ENCODE measurements around the gene SBF2.

The SBF2 gene

DNA sequence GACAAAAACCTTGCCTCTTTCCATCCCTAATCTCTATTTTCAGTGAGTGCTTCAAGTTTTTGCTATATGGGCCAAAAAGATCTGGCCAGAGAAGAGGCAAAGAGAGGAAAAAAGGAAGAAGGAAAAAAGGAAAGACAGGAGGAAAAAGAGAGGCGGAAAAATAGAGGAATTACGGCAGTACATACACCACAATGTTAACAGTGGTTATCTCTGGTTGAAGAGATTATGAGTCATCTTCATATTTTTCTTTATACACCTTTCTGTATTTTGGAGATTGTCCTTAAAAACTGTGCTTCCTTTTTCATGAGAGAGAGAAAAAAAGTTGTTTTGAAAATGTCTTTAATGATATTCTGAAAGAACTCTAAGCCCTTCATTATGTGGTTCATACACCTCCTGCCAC is 133.7 kb downstream of the SBF2 start:
- TF ChIP-seq GATA3 (IDR thresholded peaks at IDR 0.05; ENCODE audit: low read depth, low read length) (no peak), GATA2 (IDR thresholded peaks at IDR 0.05; ENCODE audit: low read depth, low read length) (no peak)

GRCh38 chr11:10158461-10158860 is 135.6 kb downstream of the SBF2 start:
- TF ChIP-seq GATA3 (IDR thresholded peaks at IDR 0.05; ENCODE audit: low read depth, low read length) (no peak), GATA2 (IDR thresholded peaks at IDR 0.05; ENCODE audit: low read depth, low read length) (no peak)

DNA sequence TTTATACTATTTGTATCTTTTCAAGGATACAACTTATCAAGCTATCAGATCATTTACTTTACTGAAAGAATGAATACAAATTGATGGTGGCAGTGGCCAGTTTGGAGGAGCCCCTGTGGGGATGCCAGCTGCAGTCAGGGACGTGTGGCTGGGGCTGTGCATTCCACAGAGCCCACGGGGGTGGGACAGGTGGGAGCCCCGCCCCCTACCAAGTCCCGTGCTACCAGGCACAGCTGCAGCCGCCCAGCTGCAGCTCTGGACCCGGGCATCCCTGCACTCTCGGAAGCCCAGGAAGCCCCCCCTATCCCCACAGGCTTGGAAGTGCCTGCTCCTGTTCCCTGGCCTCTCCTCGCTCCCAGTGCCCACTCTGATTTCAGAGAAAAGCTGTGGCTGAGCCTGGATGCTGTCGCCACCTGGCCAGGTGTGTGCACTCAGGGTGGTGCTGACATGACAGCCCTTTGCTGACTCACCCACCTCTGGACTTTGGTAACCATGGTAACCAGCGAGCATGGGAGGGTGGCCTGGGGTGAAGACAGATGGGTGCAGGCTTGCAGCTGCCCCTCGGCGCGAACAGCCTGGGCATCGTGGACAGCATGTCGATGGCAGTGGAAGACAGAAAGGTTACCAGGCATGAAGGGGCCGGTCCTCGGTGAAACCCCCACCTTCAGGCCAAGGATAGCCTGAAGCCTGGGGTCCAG is 138.1 kb downstream of the SBF2 start:
- no peak for TF ChIP-seq GATA3 (IDR thresholded peaks at IDR 0.05; ENCODE audit: low read depth, low read length)
- TF ChIP-seq GATA2 (IDR thresholded peaks at IDR 0.05; ENCODE audit: low read depth, low read length), result no peak

- TF ChIP-seq GATA3 (IDR thresholded peaks at IDR 0.05; ENCODE audit: low read depth, low read length) (no peak), GATA2 (IDR thresholded peaks at IDR 0.05; ENCODE audit: low read depth, low read length) (no peak)
Observed at GRCh38 chr11:10150800-10151199, 143.2 kb downstream of the SBF2 start.

- TF ChIP-seq GATA3 (IDR thresholded peaks at IDR 0.05; ENCODE audit: low read depth, low read length) (no peak), GATA2 (IDR thresholded peaks at IDR 0.05; ENCODE audit: low read depth, low read length) (no peak)
Observed at GRCh38 chr11:10149553-10149952, 144.5 kb downstream of the SBF2 start.

GRCh38 chr11:10147195-10147594 is 146.8 kb downstream of the SBF2 start:
- no peak for TF ChIP-seq GATA3 (IDR thresholded peaks at IDR 0.05; ENCODE audit: low read depth, low read length)
- no peak for TF ChIP-seq GATA2 (IDR thresholded peaks at IDR 0.05; ENCODE audit: low read depth, low read length)

DNA sequence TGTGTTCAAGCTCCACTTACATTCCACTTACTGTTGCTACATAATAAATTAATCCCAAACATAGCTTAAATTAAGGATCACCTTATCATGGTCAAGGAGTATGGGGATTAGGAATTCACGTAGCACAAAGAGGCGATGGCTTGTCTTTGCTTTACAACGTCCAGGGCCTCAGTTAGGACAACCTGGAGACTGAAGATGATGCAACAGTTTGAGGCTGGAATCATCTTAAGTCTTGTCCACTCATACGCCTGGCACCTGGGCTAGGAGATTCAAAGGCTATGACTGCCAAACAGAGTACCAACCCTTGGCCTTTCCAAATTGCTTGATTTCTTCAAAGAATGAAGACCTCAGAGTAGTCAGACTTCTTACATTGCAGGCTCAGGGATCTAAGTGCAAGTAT is 149.1 kb downstream of the SBF2 start:
- no peak for TF ChIP-seq GATA2 (IDR thresholded peaks at IDR 0.05; ENCODE audit: low read depth, low read length)
- no peak for TF ChIP-seq GATA3 (IDR thresholded peaks at IDR 0.05; ENCODE audit: low read depth, low read length)

GRCh38 chr11:10139656-10140055 is 154.4 kb downstream of the SBF2 start:
- TF ChIP-seq GATA2 (IDR thresholded peaks at IDR 0.05; ENCODE audit: low read depth, low read length), result no peak
- TF ChIP-seq GATA3 (IDR thresholded peaks at IDR 0.05; ENCODE audit: low read depth, low read length), result no peak

GRCh38 chr11:10139143-10139542 is 154.9 kb downstream of the SBF2 start:
- TF ChIP-seq GATA3 (IDR thresholded peaks at IDR 0.05; ENCODE audit: low read depth, low read length), result no peak
- TF ChIP-seq GATA2 (IDR thresholded peaks at IDR 0.05; ENCODE audit: low read depth, low read length), result no peak

- no peak for TF ChIP-seq GATA2 (IDR thresholded peaks at IDR 0.05; ENCODE audit: low read depth, low read length)
- no peak for TF ChIP-seq GATA3 (IDR thresholded peaks at IDR 0.05; ENCODE audit: low read depth, low read length)
Observed at GRCh38 chr11:10134975-10135481, 159.0 kb downstream of the SBF2 start.

DNA sequence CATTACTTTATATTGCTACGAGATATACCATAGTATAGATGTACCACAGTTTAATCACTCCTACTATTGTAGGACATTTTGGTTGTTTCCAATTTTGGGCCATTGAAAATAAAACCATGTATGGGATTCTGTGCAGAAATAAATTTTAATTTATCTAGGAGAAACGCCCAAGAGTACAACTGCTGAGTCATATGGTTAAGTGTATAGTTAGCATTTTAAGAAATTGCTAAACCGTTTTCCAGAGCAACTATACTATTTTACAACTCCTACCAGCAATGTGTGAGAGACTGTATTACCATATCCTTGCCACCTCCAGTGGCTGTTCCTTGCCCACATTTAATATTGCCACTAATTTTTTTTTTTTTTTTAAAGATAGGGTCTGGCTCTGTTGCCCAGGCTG is 163.1 kb downstream of the SBF2 start:
- TF ChIP-seq GATA2 (IDR thresholded peaks at IDR 0.05; ENCODE audit: low read depth, low read length), result no peak
- no peak for TF ChIP-seq GATA3 (IDR thresholded peaks at IDR 0.05; ENCODE audit: low read depth, low read length)

- TF ChIP-seq GATA2 (IDR thresholded peaks at IDR 0.05; ENCODE audit: low read depth, low read length), result no peak
- TF ChIP-seq GATA3 (IDR thresholded peaks at IDR 0.05; ENCODE audit: low read depth, low read length), result no peak
Observed at GRCh38 chr11:10125522-10126133, 168.4 kb downstream of the SBF2 start.

GRCh38 chr11:10122326-10123197 is 171.5 kb downstream of the SBF2 start:
- no peak for TF ChIP-seq GATA2 (IDR thresholded peaks at IDR 0.05; ENCODE audit: low read depth, low read length)
- no peak for TF ChIP-seq GATA3 (IDR thresholded peaks at IDR 0.05; ENCODE audit: low read depth, low read length)

- TF ChIP-seq GATA2 (IDR thresholded peaks at IDR 0.05; ENCODE audit: low read depth, low read length) (no peak), GATA3 (IDR thresholded peaks at IDR 0.05; ENCODE audit: low read depth, low read length) (no peak)
Observed at GRCh38 chr11:10118865-10119264, 175.2 kb downstream of the SBF2 start.

Measured in SH-SY5Y (cell line).